Activated CD8-positive, alpha-beta memory T cell treated with anti-CD3 and anti-CD28 coated beads, Interleukin-2, amount 50 U/mL, for 48 hours (primary cell): ENCODE results near the gene SLC6A6.

Experiments
- DNase-seq: peaks from one replicate; pipeline ENCODE4 v3.0.0-alpha.2; 2020

SLC6A6 gene

DNA sequence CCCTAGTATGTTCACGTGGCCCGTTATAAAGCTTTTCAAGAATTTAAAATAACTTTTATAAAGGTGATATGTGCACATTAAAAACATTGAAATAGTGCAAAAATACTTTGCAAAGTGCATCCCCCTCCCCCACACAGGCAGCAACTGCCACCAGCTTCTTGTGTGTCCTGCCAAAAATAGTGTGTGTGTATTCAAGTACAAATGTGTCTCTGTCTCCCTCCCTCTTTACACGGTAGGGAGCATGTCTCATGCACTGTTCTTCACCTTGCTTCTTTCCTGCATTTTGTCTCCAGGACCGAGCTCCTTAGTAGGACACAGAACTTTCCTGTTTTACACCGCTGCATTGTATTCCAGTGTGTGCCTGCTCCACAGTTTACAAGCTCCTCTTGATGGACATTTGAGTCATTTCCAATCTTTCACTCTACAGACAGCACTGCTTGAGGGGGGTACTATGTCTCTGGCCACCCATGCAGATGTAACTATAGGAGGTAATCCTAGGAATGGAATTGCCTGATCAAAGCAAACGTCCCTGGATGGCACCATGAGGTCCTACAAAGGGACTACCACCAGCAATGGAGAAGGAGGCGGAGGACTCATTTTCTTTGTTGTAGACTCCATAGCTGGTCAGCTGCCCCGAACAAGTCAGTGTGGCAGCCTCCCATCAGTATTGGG is 52.4 kb downstream of the SLC6A6 start:
- DNase-seq: no peak

DNA sequence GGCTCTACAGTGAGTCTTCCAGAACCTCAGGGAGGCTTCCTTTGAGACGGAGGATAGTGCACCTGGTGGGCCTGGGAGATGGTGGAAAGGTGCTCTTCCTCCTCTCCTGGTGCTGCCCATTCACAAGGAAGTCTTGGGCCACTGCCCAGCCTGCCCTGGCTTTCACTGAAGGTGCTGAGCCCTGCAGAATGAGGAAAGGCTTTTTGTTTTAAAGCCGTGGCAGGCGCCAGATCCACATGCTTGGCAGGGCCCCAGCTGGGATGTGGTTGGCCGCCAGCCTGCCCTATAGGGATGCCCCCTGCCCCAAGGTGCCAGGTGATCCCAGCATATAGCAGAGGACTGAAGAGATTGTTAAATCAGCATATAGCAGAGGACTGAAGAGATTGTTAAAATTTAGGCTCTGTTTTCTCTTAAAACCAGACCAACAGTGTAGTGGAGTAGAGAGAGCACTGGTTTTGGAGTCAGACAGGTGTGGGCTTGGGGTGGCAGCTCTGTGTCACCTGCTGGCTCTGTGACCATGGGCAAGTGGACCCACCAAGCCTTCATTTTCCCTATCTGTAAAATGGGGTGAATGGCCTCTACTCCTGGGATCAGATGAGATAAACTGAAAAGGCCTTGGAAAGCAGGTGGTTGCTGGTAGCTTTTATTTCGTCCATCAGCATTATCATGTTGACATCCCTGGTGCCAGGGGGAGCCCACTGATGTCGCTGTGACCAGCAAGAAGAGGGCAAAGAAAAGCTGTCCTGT is 53.3 kb downstream of the SLC6A6 start:
- no peak for DNase-seq

DNA sequence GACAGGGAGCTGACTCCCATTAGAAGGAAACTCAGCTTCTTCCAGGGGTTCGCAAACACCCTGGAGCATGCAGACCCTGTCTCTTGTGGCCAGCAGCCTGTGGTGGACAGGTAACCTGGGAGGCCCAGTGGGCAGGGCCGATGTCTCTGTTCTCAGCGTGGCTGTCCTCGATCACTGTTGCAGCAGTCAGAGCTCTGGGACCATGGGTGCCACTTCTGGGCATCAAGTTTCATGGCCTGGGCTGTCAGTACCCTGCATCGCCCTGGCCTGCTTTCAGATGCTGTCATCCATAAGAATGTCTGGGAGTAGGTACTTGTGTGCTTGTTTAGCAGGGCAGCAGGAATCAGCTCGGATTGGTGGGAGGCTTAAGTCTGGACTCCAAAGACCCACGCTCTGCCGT is 54.4 kb downstream of the SLC6A6 start:
- no peak for DNase-seq

DNA sequence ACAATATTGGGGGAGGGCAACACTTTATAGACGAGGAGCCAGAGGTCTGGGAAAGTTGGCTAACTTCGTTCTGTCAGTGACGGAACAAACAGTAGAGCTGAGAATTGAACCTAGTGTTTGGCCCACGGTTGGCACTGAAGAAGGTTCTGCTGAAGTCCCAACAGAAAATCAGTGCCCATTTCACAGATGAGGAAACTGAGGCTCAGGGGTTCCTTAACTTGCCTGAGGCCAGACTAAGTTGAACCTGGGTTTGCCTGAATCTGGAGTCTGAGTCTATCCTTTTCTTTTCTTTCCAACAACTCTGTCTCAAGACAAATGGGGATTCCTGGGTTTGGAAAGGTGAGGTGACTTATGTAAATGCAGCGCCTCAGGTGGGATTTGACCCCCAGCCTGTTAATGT is 55.1 kb downstream of the SLC6A6 start:
- no peak for DNase-seq

DNA sequence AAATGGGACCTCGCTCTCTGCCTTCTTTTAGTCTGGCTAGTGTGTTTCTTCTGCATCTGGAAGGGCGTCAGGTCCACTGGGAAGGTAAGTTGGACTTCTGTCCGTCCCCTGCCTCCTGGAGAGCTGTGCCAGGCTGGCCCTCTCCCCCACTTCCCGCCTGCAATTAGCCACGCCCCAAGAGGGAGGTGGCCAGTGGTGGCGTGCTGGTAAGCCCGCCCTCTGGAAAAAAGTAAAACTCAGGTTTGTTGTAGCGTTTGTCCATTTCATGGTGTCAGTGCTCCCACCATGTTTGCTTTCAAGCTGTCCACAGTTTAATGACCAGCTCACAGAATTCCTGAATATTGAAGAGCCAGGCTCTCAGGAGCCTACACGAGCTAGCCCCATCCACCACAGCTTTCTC is 55.6 kb downstream of the SLC6A6 start:
- DNase-seq: no peak

DNA sequence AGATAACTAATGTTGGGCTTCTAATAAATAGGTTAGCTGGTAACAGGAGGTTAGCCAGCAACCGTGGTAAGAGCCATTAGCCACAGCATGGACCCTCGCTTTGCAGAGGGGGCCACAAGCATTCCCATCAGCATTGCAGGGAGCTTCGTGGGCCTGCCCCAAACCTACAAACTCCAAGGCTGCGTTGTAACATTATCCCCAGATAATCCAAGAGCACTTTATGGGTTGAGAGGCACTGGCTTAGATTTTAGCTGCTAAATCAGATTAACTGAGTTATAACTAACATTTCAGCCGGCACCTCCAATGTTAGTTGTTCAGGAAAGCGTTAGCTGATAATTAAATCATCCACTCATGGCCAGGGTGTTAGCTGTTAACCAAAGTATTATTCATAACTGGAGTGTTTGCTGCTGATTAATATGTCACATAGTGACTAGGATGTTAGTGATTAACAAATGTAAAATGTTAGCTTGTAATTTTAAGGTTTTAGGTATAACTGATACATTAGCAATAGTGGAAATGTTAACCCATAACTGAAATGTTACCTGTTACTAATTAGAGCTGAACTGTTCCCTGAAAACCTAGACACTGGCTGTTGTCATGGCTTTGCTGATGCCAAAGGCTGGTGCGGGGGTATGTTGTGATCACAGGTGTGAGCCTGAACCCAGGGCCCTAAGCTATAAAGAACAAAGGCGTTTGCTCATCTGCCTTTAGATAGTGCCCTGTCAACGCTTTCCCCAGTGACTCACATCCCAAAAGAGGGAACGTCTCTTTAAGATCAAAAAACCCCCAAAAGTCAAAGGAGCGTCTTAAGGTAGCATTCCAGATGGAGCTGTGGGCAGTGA is 56.2 kb downstream of the SLC6A6 start:
- DNase-seq: no peak

DNA sequence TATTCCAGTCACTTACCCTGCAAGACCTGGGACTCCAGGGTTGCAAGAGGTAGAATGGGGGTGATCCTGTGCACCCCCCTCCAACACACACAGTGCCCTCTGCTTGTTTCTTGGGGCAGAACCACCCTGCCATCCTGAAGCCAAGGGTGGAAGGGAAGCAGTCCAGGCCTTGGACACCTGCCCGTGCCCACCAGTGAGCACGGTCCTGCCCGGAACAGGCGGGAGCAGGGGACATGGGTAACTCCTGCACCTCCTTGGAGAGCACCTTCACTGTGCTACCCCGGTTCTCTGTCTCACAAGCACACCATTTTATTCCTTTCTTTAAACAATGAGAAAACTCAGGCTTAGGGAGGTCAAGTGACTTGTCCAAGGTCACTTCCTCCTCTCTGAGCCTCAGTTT is 57.0 kb downstream of the SLC6A6 start:
- DNase-seq: no peak

DNA sequence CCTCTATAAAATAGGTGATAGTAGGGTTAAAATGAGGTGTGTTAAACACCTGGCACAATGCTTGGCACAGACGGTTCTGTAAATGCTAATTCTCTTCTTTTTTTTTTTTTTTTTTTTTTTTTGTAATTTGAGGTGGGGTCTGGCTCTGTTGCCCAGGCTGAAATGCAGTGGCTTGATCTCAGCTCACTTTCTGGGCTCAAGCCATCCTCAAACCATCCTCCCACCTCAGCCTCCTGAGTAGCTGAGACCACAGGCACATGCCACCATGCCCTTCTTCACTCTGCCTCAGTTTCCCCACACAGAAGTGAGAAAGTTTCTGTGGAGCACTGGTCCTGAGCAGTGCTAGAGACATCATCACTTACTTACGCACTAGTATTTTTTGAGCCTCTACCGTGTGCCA is 57.4 kb downstream of the SLC6A6 start:
- DNase-seq: no peak

DNA sequence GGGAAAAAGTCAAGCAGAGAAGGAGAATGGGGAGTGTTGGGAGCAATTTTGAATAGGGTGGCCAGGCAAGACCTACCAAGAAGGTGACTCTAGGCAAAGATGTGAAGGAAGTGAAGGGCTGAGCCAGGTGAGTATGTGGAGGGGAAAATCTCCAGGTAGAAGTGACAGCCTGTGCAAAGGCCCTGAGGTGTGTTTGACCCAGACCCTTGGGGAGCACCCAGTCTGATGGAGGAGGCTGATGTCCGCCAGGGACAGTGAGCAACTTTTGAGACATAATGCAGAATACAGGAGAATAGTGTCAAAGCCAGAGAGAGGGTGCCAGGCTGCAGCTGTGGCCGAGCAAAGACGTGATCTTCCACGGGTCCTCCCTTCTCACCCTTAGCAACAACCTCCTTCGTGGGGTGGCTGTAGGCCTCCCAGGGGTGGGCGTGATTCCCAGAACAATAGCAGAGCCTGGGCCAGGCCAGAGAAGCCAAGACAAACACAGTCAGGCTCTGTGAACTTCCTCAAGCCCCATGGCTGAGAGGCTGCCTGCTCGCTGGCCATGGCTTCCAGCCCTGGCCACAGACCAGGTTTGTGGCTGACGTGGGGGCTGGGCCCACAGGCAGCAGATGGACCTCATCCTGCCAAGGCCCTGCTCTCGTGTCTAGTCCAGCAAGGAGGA is 58.1 kb downstream of the SLC6A6 start:
- no peak for DNase-seq

DNA sequence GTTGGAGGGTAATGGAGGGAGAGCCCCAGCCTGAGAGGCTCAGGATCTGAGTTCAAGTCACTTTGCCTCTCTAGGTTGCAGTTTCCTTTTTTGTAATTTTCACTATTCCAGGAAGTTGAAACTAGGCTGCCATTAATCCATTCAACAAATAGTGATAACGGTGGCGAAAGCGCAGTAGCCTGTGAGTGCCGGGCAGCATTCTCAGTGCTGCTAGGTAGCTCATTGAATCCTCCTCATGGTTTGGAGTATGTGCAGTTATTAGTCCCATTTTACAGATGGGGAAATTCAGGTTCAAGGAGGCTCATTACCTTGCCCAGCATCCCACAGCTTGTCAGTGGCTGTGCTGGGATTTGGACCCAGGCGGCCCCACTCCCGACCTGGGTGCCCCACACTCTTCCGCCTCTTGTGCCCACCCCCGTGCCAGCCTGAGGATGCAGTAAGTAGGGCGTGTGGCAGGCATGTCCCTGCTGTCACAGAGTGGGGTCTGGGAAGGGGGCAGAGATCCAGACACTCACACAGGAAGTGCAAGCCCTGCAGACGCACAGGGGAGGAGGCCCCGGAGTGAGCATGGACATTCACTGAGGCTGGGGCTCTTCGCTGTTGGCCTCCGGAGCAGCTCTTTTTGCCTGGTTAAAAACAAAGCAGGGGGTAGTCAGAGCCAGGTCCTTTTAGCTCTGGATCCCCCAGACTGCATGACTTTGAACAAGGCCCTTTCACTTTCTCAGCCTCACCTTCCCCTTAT is 58.8 kb downstream of the SLC6A6 start:
- no peak for DNase-seq

DNA sequence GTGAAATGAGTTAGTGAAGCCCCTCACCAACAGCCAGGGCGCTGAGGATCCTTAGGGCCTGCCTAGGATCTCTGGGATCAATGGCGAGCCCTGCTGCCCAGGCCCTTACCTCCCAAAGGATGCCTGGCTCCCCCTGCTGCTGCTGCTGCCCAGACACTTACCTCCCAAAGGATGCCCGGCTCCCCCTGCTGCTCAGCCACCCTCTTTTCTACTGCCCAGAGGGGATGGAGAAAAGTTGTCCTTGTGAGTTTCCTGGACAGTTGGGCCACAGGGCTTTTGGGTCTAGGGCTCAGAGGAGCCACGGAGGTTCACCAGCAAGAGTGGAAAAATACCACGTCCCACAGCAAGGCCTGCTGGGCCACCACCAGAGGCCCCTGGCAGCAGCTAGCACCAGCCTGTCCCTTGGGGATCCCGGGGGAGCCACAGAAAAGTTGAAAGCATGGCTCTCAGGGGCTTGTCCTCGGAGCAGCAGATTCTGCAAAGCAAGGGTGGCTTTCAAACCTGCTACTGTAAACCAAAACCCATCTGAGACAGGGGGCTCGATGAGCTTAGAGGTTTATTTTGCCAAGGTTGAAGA is 59.4 kb downstream of the SLC6A6 start:
- no peak for DNase-seq

DNA sequence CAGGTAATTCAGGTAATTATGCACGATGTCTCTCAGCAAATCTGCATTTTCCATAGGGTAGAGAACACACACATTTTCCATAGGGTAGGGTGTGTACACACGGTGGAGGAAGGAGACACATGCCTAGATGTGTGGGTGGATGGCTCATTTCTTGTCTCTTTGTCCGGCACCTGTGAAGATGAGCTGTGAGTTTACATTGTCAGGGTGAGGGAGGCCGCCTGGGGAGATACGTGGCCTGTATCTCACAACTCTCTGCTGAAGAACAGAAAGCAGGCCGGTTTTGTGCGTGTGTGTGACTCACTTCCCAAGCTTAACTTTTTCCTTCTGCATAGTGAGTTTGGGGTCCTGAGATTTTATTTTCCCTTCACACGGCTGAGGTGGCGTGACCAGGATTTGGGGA is 60.3 kb downstream of the SLC6A6 start:
- DNase-seq: no peak

DNA sequence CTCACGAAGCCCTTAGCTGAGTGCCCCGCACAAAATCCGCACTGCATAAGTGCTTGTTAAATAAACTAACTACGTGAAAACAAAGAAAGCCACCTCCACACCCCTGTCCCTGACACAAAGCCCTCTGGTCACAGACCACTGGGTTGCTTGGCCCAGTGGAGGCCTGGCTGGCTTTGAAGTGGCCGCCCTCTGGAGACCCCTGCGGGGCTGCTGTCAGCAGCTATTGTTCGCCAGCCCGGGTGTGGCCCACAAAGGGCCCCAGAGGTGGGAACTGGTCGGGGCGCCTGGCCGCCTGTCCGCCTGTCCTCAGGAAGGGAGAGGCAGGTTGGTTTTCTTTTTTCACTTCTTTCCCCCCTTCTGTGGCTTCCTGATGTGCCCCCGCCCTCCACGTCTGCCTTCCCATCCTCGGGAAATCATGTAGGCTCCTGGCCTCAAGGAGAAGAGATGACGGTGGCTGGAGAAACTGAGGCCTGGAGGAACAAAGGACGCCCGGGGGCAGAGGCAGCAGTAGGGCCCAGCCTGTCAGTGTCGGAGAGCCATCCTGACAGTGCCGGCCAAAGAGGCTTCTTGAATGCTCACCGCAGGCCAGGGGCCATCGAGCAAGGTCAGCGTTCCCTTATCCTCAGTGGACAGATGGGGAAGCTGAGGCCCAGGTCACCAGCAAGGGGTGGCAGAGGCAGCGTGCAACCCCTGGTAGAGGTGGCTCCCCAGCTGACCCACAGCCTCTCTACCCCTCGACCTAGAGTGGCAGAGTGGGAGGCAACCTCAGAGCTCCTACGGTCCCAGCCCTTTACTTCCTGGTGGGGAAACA is 61.1 kb downstream of the SLC6A6 start:
- DNase-seq: no peak

DNA sequence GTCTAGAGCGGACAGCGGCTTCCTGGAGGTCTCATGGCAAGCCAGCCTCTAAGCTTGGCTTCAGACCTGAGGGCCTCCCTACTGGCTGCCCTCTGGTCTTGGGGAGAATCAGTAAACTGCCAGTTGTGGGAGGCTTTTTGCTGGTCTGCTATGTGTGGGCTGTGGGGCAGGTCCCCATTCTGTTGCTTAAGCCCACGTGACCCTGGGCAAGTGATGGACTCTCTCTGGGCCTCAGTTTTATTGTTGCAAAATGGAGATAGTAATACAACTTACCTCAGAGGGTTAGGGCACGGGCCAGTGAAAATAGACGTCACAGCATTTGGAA is 61.7 kb downstream of the SLC6A6 start:
- DNase-seq: no peak

DNA sequence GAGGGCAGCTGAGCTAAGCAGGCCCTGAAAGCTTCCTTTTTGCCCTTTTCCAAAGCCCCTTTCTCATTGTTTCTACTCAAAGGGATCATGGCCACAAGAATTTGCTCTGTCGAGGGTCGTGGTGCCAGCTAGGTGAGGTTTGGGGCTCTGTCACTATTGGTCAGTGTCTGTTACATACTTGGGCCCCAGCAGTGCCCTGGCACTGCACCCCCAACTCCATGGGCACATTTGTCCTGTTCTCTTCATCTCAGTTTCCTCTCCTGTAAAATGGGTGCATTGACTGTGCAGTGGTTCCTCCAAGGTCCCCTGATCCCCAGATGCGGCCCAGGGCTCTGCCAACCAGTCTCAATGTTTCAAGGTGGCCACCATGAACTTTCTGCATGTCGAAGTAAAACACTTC is 62.1 kb downstream of the SLC6A6 start:
- DNase-seq: no peak

DNA sequence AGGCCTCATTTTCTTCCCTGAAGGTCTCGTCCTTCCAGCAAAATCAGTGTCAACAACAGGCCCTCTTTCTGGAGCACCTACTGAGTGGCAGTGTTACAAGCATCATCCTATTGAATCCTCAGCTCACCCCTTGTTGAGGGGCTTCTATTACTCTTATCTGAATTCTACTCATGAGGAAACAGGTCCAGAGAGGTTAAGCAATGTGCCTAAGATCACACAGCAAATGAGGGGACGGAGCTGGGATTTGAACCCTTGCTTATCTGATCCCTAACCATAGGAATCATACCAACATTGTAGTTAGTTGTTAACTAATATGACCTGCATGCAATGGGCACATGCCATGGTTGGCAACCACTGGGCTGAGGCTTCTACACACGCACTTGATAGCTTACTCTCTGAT is 63.0 kb downstream of the SLC6A6 start:
- no peak for DNase-seq

DNA sequence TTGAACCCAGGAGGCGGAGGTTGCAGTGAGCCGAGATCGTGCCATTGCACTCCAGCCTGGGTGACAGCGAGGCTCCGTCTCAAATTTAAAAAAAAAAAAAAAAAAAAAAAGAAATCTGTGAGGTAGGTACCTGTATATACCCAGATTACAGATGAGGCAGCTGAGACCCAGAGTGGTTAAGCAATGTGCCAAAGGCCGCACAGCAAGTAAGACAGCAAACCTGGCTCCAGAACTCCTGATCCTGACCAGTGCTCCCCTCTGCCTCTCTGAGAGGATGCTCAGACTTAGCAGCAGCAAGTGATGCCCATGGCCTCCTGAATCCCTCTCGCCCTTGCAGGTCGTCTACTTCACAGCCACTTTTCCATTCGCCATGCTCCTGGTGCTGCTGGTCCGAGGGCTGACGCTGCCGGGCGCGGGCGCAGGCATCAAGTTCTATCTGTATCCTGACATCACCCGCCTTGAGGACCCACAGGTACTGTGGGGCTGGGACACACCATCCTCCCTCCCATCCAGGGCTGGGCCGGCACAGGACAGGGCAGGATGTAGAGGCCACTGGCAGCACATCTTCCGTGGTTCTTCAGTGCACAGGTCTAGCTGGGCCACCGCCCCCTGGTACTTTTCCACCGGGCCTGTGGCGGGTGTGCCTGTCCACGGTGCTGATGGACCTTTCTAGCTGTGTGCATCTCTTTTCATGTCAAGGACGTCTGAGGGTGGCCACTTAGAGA is 63.9 kb downstream of the SLC6A6 start:
- no peak for DNase-seq

DNA sequence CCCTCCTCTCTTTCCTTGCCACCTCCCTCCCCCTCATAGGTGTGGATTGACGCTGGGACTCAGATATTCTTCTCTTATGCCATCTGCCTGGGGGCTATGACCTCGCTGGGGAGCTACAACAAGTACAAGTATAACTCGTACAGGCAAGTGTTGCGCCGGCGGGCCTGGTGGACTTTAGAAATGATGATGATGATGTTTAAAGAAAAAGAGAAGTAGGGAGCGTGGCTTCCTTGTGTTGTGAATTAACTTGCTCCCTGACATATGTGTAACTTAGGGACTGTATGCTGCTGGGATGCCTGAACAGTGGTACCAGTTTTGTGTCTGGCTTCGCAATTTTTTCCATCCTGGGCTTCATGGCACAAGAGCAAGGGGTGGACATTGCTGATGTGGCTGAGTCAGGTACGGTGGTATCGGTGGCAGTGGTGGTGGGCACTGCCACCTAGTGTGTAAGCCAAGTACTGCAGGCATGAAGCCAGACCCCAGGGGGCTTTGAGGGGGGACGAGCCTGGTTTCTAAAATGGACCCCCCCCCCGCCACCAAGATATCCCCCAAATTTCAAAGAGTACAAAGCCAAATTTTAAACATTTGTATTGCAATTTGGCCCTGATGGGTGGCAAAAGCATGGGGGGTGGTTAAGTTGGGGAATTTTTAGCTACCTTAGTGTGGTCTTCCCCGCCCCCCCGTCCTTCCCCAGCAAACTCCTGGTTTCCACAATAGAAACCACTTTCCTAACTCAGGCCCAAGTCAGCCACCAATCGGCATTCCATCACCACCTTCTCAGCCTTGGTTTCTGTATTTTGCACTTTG is 65.6 kb downstream of the SLC6A6 start:
- DNase-seq: peak; percentile 73

DNA sequence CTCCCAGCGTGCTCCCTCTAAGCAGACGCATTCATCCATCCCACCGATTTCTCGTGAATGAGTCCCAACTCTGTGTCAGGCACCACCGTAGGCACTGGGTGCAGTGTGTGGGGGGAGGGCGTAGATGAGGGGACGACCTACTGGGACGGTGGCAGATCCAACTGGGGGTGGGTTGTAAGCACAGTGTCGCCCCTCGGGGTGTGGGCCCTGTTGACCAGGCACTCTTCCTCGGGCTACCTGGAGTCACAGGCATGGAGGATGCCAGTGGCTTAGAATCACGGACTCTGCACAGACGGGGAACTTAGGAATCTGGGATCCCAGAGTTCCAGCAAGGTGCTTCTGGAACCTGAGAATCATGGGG is 66.2 kb downstream of the SLC6A6 start:
- no peak for DNase-seq

DNA sequence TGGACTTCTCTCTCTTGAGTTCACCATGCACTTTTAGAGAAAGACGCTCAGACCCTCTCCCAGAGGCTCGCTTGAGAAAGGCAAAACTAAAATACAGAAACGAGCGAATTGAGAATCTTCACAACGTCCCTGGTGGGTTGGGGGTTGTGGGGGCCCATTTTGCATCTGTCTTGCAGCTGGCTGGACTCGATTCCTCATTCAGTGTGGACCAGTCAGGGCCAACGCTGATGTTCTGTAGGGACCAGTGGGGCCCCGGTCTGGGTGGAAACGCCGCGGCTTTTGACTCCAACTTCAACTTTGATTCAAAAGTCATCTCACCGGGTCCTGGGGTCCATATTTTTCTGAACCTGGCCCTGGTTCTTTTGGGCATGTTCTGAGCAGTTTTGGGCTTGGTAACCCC is 68.1 kb downstream of the SLC6A6 start:
- DNase-seq: no peak
